Heart left ventricle (tissue), 13 donors: ENCODE measurements around the gene WFDC1.

ENCODE experiments used
- POLR2A ChIP-seq, 2 donors: fragments of 450-650 bp; IDR thresholded peaks; one replicate each; pipeline ENCODE4 v1.6.1; 2017; ENCODE audit warnings: antibody characterized with exemption in 2 of 2, mild to moderate bottlenecking in 2 of 2, moderate library complexity in 2 of 2
- TF ChIP-seq, protein P1 (sequence below), 12 donors: fragments of 200-600 bp; sonication (generic) in 4 of 12; IDR thresholded peaks; one replicate each; pipeline versions ENCODE4 v1.5.0 to v1.8.0; 2018 to 2022; ENCODE audit warnings: antibody characterized with exemption in 12 of 12, mild to moderate bottlenecking in 5 of 12
- donor health status: ischemic (EF 13 %, LVEDD 7.1; RV severe dilation, severe dysfunction).
- donor health status: DM: no; HTN: yes; CAD: no.
- donor health status: DM: no; HTN: no; CAD: no.
- donor health status: ischemic (EF 25% LVEDD 6.9; RV normal size, moderate dysfunction).
- donor health status: ischemic (EF 25% LVEDD 5.7; RV mildly dilated, moderate dysfunction).
- donor health status: ischemic (EF 35%, LVEDD 5.7; RV mildly dilated, moderate dysfunction).
- donor health status: nonischemic (EF 11% LVEDD 7.7; RV severe dilation, severe dysfunction).
- donor health status: DM: yes; HTN: yes; CAD: no.
- donor health status: PGD.
- donor health status: ischemic (EF 29% LVEDD 5.4; RV normal size, mild dysfunction).
- donor health status: nonischemic (EF 23%, LVEDD 6.1; RV moderate dilation, normal function).

DNA sequence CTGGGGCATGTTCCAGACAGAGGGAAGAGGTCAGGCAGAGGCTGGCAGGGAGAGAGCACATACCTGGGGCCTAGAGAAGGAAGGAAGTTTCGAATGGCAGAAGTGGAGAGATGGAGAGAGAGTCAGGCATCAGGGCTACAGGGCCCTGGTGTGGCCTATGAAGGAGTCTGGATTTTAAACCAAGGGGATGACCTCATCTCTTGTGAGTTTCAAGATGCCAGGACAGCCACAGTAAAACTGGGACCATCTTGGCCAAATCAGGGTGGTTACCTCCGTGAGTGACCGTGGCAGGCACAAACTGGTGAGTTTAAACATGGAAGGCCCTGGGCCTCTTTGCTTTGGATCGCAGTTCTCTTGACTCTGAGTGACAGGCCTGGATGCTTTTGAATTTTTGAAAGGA is 66.1 kb downstream of the WFDC1 start:
- TF ChIP-seq, protein P1, sequence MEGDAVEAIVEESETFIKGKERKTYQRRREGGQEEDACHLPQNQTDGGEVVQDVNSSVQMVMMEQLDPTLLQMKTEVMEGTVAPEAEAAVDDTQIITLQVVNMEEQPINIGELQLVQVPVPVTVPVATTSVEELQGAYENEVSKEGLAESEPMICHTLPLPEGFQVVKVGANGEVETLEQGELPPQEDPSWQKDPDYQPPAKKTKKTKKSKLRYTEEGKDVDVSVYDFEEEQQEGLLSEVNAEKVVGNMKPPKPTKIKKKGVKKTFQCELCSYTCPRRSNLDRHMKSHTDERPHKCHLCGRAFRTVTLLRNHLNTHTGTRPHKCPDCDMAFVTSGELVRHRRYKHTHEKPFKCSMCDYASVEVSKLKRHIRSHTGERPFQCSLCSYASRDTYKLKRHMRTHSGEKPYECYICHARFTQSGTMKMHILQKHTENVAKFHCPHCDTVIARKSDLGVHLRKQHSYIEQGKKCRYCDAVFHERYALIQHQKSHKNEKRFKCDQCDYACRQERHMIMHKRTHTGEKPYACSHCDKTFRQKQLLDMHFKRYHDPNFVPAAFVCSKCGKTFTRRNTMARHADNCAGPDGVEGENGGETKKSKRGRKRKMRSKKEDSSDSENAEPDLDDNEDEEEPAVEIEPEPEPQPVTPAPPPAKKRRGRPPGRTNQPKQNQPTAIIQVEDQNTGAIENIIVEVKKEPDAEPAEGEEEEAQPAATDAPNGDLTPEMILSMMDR (IDR thresholded peaks at IDR 0.05) = no peak
- no peak for TF ChIP-seq POLR2A (IDR thresholded peaks at IDR 0.05)
